ENCODE results near the gene BRSK2. TPM values are rescaled to one million over a fixed set of nuclear protein-coding genes. Genes with fewer than 3 reads are reported as not detected.

The BRSK2 gene
- total and polyA plus RNA-seq, 2 of the 4 experiments (the other 2 are of a cell fraction), result 0.18 to 0.62 TPM

GRCh38 chr11:1467270-1467669 is 77.5 kb downstream of the BRSK2 start:
- dilution Hi-C loops (cut with HindIII; ENCODE audit: low sequenced_read_pairs, unreplicated experiment) (no loop called here), in situ Hi-C loops (cut with MboI; ENCODE audit: low sequenced_read_pairs) (no loop called here), intact Hi-C loops (cut with micrococcal nuclease) (no loop called here)
- H3K4me3 ChIP-seq (ENCODE audit: insufficient read depth, low read depth, low read length), result no peak overlapping the region
- ChIA-PET POLR2A (ENCODE audit: unreplicated experiment) (no interaction called here), CTCF (no interaction called here)
- no peaks in the 10 kb centered on the region for H3K79me1 ChIP-seq (ENCODE audit: low read depth in 1 of 2, low read length in 2 of 2)
- H3K4ac ChIP-seq (ENCODE audit: low read depth, low read length), result no peak overlapping the region
- no peaks in the 10 kb centered on the region for H3K27me3 ChIP-seq (ENCODE audit: control insufficient read depth, insufficient read depth, low read length)
- H3K9me3 ChIP-seq (ENCODE audit: control insufficient read depth, insufficient read depth, low read length), result no peaks in the 10 kb centered on the region
- no peak overlapping the region for H2AFZ ChIP-seq (replicated peaks; ENCODE audit: low read length, poor library complexity)
- H3K36me3 ChIP-seq (ENCODE audit: control insufficient read depth, insufficient read depth, low read length), result peaks cover 13% of the 10 kb centered on the region; the same call in 1 of the 2 replicates
- no peaks in the 10 kb centered on the region for H3K9me1 ChIP-seq (ENCODE audit: insufficient read depth, low read length)
- H4K91ac ChIP-seq (ENCODE audit: insufficient read depth, low read depth, low read length), result no peak overlapping the region
- DNase-seq (no peak), ATAC-seq (ENCODE audit: low read depth) (no peak)
- WGBS, 2 experiments (ENCODE audit: extremely low coverage in 2 of 2, insufficient read length in 1 of 2), result 89% methylated on average over 5 of the region's 9 CpGs; no CpG with 5 or more reads in 1 of the 2 experiments
- no peak overlapping the region for H3K56ac ChIP-seq (ENCODE audit: extremely low read depth, insufficient read depth, low read length)
- BruUV-seq (replicated peaks), result no TSS peak
- H4K20me1 ChIP-seq (ENCODE audit: insufficient read depth, low read length), result no peaks in the 10 kb centered on the region; the same call in 1 of the 2 replicates
- H3K27ac ChIP-seq (ENCODE audit: insufficient read depth, low read length), result no peak overlapping the region
- no peak overlapping the region for H3K9ac ChIP-seq (ENCODE audit: low read depth, low read length)
- TF ChIP-seq RCOR1 (IDR thresholded peaks at IDR 0.05; ENCODE audit: insufficient replicate concordance, low read length) (no peak), MAFK (IDR thresholded peaks at IDR 0.05; ENCODE audit: low read depth, low read length) (no peak), ELK1 (IDR thresholded peaks at IDR 0.05; ENCODE audit: borderline replicate concordance, low read depth, low read length) (no peak), POLR2A (IDR thresholded peaks at IDR 0.05; ENCODE audit: low read depth, low read length) (no peak), RAD21 (IDR thresholded peaks at IDR 0.05; ENCODE audit: low read length) (no peak), FOS (IDR thresholded peaks at IDR 0.05; ENCODE audit: low read depth, low read length) (no peak), RFX5 (IDR thresholded peaks at IDR 0.05; ENCODE audit: low read depth, low read length) (no peak)
- H2AK5ac ChIP-seq (ENCODE audit: low read depth, low read length), result no peak overlapping the region
- H3K4me1 ChIP-seq (ENCODE audit: control insufficient read depth, insufficient read depth, low read length), result no peaks in the 10 kb centered on the region
- H3K23ac ChIP-seq (ENCODE audit: low read depth, low read length), result no peak overlapping the region
- H2BK15ac ChIP-seq (ENCODE audit: low read depth, low read length), result no peak overlapping the region
- H3K4me2 ChIP-seq (ENCODE audit: low read depth, low read length), result no peak overlapping the region
- H2BK120ac ChIP-seq (ENCODE audit: low read depth, low read length), result no peak overlapping the region
- H2BK5ac ChIP-seq (ENCODE audit: low read depth, low read length, poor library complexity, severe bottlenecking), result no peak overlapping the region
- H4K8ac ChIP-seq (ENCODE audit: low read depth in 2 of 2, low read length in 2 of 2), result no peak overlapping the region
- H2AK9ac ChIP-seq (replicated peaks; ENCODE audit: low read depth, low read length, poor library complexity), result no peak overlapping the region
- no peak overlapping the region for H4K5ac ChIP-seq (ENCODE audit: low read depth, low read length)
- no peak overlapping the region for H3K18ac ChIP-seq (ENCODE audit: low read depth, low read length)
- H2BK20ac ChIP-seq (ENCODE audit: low read depth, low read length), result no peak overlapping the region
- no peak overlapping the region for H3K14ac ChIP-seq (replicated peaks; ENCODE audit: low read depth, low read length)

Measured in IMR-90 (cell line).